Uterus (tissue), 2 donors: ENCODE measurements around the gene SMIM5.

Source experiments
- CTCF ChIP-seq, 4 experiments: fragments of 200-600 bp in 2 of 4; fragments of 450-650 bp in 2 of 4; sonication (generic) in 2 of 4; IDR thresholded peaks; one replicate each; pipeline ENCODE4 v1.5.1; 2016 to 2019; ENCODE audit warnings: antibody characterized with exemption in 4 of 4, mild to moderate bottlenecking in 2 of 4, moderate library complexity in 1 of 4
- POLR2A ChIP-seq, 2 donors: fragments of 450-650 bp; IDR thresholded peaks; one replicate each; pipeline ENCODE4 v1.6.1; 2016; ENCODE audit warnings: antibody characterized with exemption in 2 of 2, mild to moderate bottlenecking in 1 of 2, moderate library complexity in 1 of 2

- TF ChIP-seq CTCF (IDR thresholded peaks at IDR 0.05) (no peak), POLR2A (IDR thresholded peaks at IDR 0.05) (no peak)
These were observed 25.0 kb downstream of the SMIM5 start for GRCh38 chr17:75658237-75658636.
